K562 (cell line): ENCODE measurements around the gene CKM. TPM values are rescaled to one million over a fixed set of nuclear protein-coding genes. Genes with fewer than 3 reads are reported as not detected.

Experiments used
- ATAC-seq: fragments of 200-7000 bp; cut with Tn5 transposase; 3 replicates; pipeline ENCODE4 v1.9.1; 2020; ENCODE audit warnings: moderate library complexity
- BruUV-seq: library from RNA; stranded (reverse); fragments of 400-500 nt; replicated peaks from 2 replicates; lab custom pipeline; 2021; lab: Mats Ljungman, UMichigan
- CTCF ChIA-PET: fragments of 300-600 bp; formaldehyde crosslinking; extraction: SDS; loops from one replicate; lab custom pipeline; 2021; ENCODE audit warnings: low intra/inter-chr PET ratio; lab: Yijun Ruan, JAX
- POLR2A ChIA-PET: fragments of 300-600, 350-650 bp; sonication (Branson Sonifier 250); formaldehyde crosslinking; extraction: SDS; loops from one replicate; lab custom pipeline; 2021; ENCODE audit warnings: antibody characterized with exemption, inconsistent platforms; lab: Yijun Ruan, JAX
- DNase-seq, 4 experiments: peaks; one replicate each; pipeline versions ENCODE4 v3.0.0 to v3.0.0-alpha.2; 2011 to 2018; ENCODE audit warnings: low spot score in 3 of 4, mixed read lengths in 3 of 4; ENCODE audit errors: extremely low read depth in 1 of 4
- FAIRE-seq: peaks from 2 replicates; lab custom pipeline; 2011; peaks lifted over from hg19 to GRCh38; lab: Jason Lieb, UNC
- H2AFZ ChIP-seq: 2 replicates; pipeline ENCODE4 v1.6.0; 2011; ENCODE audit warnings: low read depth, low read length, control low read depth, inconsistent platforms
- H3K27ac ChIP-seq: fragments of 200-600 bp; 3 replicates; pipeline ENCODE4 v1.8.0; 2011; ENCODE audit warnings: low read depth, mild to moderate bottlenecking, control low read depth, inconsistent platforms, low read length, moderate library complexity, mixed read lengths; ENCODE audit errors: extremely low read depth
- H3K27me3 ChIP-seq, 2 experiments: fragments of 300-600 bp in 1 of 2; 2 replicates in 1 of 2; 3 replicates in 1 of 2; pipeline versions ENCODE4 v1.6.0 to v1.8.0; 2011; ENCODE audit warnings: inconsistent platforms in 2 of 2, low read length in 2 of 2, mild to moderate bottlenecking in 1 of 2, mixed read lengths in 1 of 2, moderate library complexity in 1 of 2; ENCODE audit not compliant: control insufficient read depth in 2 of 2, insufficient read depth in 2 of 2
- H3K36me3 ChIP-seq: fragments of 300-600 bp; 3 replicates; pipeline ENCODE4 v1.8.0; 2011; ENCODE audit warnings: mild to moderate bottlenecking, low read length, inconsistent platforms; ENCODE audit not compliant: control insufficient read depth, insufficient read depth
- H3K4me1 ChIP-seq, 2 experiments: fragments of 200-600 bp in 1 of 2; replicated peaks in 1 of 2; 2 replicates in 1 of 2; 3 replicates in 1 of 2; pipeline versions ENCODE4 v1.5.1 to v1.8.0; 2011; ENCODE audit warnings: inconsistent platforms in 2 of 2, low read length in 2 of 2, mild to moderate bottlenecking in 1 of 2, mixed read lengths in 1 of 2, moderate library complexity in 1 of 2; ENCODE audit not compliant: control insufficient read depth in 2 of 2, insufficient read depth in 2 of 2
- H3K4me2 ChIP-seq: 2 replicates; pipeline ENCODE4 v1.6.1; 2011; ENCODE audit warnings: low read length, control low read depth, inconsistent platforms, mixed read lengths; ENCODE audit not compliant: insufficient read depth
- H3K4me3 ChIP-seq: fragments of 200-600 bp; sonication (generic), shearing (Covaris generic); 2 replicates; pipeline ENCODE4 v1.5.1; 2016; ENCODE audit warnings: control low read depth, inconsistent platforms
- H3K79me2 ChIP-seq: fragments of 200-600 bp; 3 replicates; pipeline ENCODE4 v1.8.0; 2011; ENCODE audit warnings: low read length, inconsistent platforms; ENCODE audit not compliant: control insufficient read depth, insufficient read depth
- H3K9ac ChIP-seq, 2 experiments: 2 replicates each; pipeline versions ENCODE4 v1.6.0 to v1.6.1; 2011; ENCODE audit warnings: low read depth in 2 of 2, low read length in 2 of 2, control low read depth in 1 of 2, inconsistent platforms in 1 of 2, mild to moderate bottlenecking in 1 of 2, mixed read lengths in 1 of 2; ENCODE audit not compliant: insufficient read depth in 1 of 2
- H3K9me1 ChIP-seq: one replicate; pipeline ENCODE4 v1.6.0; 2011; ENCODE audit warnings: inconsistent platforms, mild to moderate bottlenecking, low read length, moderate library complexity; ENCODE audit not compliant: control insufficient read depth, insufficient read depth
- H3K9me3 ChIP-seq: replicated peaks from 2 replicates; pipeline ENCODE4 v1.5.1; 2011; ENCODE audit warnings: low read depth, low read length, inconsistent platforms; ENCODE audit not compliant: control insufficient read depth, insufficient read depth
- H4K20me1 ChIP-seq: replicated peaks from 2 replicates; pipeline ENCODE4 v1.6.1; 2011; ENCODE audit warnings: low read length, inconsistent platforms, mixed read lengths; ENCODE audit not compliant: control insufficient read depth, insufficient read depth
- ARID1B ChIP-seq: fragments of 450-650 bp; IDR thresholded peaks from 2 replicates; pipeline ENCODE4 v1.6.1; 2016; ENCODE audit warnings: antibody characterized with exemption, mild to moderate bottlenecking, inconsistent platforms
- CBX1 ChIP-seq: sonication (generic); IDR thresholded peaks from 2 replicates; pipeline ENCODE4 v1.6.1; 2016; ENCODE audit warnings: antibody characterized with exemption, low read depth, mild to moderate bottlenecking
- CHD4 ChIP-seq: fragments of 200-600 bp; sonication (generic); IDR thresholded peaks from 3 replicates; pipeline ENCODE4 v1.6.1; 2012; ENCODE audit warnings: low read depth, mild to moderate bottlenecking, mixed read lengths, low read length, inconsistent platforms; ENCODE audit not compliant: insufficient read depth, insufficient replicate concordance, poor library complexity, severe bottlenecking
- FIP1L1 ChIP-seq: fragments of 200-400 bp; formaldehyde crosslinking; IDR thresholded peaks from 2 replicates; pipeline ENCODE4 v1.6.1; 2018; ENCODE audit warnings: mild to moderate bottlenecking, low read depth, low read length; ENCODE audit not compliant: poor library complexity, severe bottlenecking
- KDM1A ChIP-seq, 2 experiments: fragments of 450-650 bp; IDR thresholded peaks; 2 replicates each; pipeline ENCODE4 v1.6.1; 2016; ENCODE audit warnings: mild to moderate bottlenecking in 2 of 2
- NR4A1 ChIP-seq, 2 experiments: fragments of 250-450 bp in 1 of 2; fragments of 450-650 bp in 1 of 2; sonication (Bioruptor Pico) in 1 of 2; IDR thresholded peaks; 2 replicates each; pipeline versions ENCODE4 v1.4.0 to v1.6.1; 2016 to 2020; ENCODE audit warnings: mild to moderate bottlenecking in 2 of 2, missing compliant biosample characterization in 1 of 2, missing genetic modification characterization in 1 of 2, moderate library complexity in 1 of 2
- ZNF431 ChIP-seq: sonication (generic); formaldehyde crosslinking; IDR thresholded peaks from 2 replicates; pipeline ENCODE4 v1.8.0; 2022; ENCODE audit warnings: mild to moderate bottlenecking, missing genetic modification reagents
- ZNF507 ChIP-seq: conservative IDR thresholded peaks from 2 replicates; pipeline ENCODE4 v1.6.1; 2017; ENCODE audit warnings: missing genetic modification characterization, missing compliant biosample characterization
- WGBS: fragments of 100-300 bp; shearing (Covaris generic); methylation state at CpG from one replicate; pipeline ENCODE4 v1.1.6; 2016; ENCODE audit warnings: low coverage, mixed read lengths; ENCODE audit not compliant: insufficient coverage; ENCODE audit errors: missing lambda C conversion rate; 5-methylcytosine and 5-hydroxymethylcytosine counted together
- in situ Hi-C: fragments of 300-500 bp; cut with MboI; formaldehyde crosslinking; loops from 4 replicates; pipeline ENCODE4 v1.15.0; 2018; ENCODE audit warnings: inconsistent platforms, mixed read lengths
- intact Hi-C: fragments of 100-400 bp; cut with micrococcal nuclease; formaldehyde crosslinking; loops from 2 replicates; pipeline ENCODE4 v1.14.2; 2022
- polyA plus RNA-seq, 8 experiments: library from polyadenylated mRNA; depleted of rRNA in 4 of 8; stranded (reverse) in 5 of 8; unstranded in 3 of 8; fragments of >200 nt; fragmentation: Nextera tagmentation in 2 of 8; fragmentation: Illumina TruSeq in 1 of 8; extraction: Ambion mirVana in 2 of 8; extraction: Trizol in 1 of 8; gene quantifications; 2 replicates each; pipeline versions ENCODE4 v1.2.1 to v1.2.3, GENCODE V29; 2011 to 2014; ENCODE audit warnings: inconsistent platforms in 1 of 8, missing spikeins in 1 of 8
- total RNA-seq, 7 experiments: library from RNA; depleted of rRNA in 6 of 7; stranded (reverse); fragments of >200 nt in 6 of 7; fragmentation: Illumina TruSeq in 2 of 7; extraction: Trizol in 2 of 7; gene quantifications; 2 replicates each; pipeline versions ENCODE4 v1.2.1 to v1.2.3, GENCODE V29; 2011 to 2021; ENCODE audit warnings: low replicate concordance in 1 of 7
- TF ChIP-seq, protein P1 (sequence below): fragments of 450-650 bp; IDR thresholded peaks from 2 replicates; pipeline ENCODE4 v1.6.1; 2017; ENCODE audit warnings: antibody characterized with exemption, mild to moderate bottlenecking
- TF ChIP-seq, protein P2 (sequence below): sonication (generic); formaldehyde crosslinking; IDR thresholded peaks from 2 replicates; pipeline ENCODE4 v1.8.1; 2023; ENCODE audit warnings: missing genetic modification reagents, mild to moderate bottlenecking, borderline replicate concordance

Gene CKM
- total and polyA plus RNA-seq, 9 of the 15 experiments (the other 6 are each of a cell fraction or from before 2014, with no cell fraction given), result 0.06 to 0.17 (median 0.09) TPM; not detected in 4

DNA sequence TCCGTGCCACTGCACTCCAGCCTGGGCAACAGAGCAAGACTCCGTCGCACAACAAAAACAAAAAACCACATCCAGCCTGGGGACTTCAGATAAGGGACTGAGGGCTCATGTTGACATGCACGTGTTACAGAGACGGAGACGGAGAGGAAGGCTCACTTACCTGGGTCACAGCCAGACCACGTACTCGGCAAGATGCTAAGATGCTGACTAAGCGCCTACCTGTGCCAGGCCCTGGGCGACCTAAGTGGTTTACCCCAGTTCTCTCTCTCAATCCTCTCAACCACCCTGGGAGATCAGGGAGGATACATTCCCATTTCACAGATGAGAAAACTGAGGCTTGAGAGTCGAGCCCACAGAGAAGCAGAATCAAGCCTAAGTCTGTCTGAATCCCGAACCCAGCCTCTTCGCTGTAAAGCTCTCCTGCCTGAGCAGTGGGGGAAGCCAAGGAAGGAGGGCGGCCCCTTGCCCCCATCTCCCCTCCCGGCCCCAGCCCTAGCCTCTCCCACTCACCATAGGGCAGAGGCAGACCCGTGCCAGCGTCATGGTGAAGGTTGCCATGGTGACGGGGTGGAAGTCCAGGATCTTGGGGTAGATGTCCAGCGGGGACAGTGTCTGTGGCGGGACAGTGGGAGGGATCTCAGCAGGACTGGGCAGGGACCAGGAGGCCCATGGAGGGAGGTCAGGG is 34.2 kb upstream of the CKM start (continued):
- TF ChIP-seq ZNF507 (tag) (0 out of 2 replicates have a peak, but pooled peaks have one; percentile 10), ZNF431 (peak; percentile 78), KDM1A (IDR thresholded peaks at IDR 0.05) (peak; percentile 79 to 90), CBX1 (peak; percentile 36; the same call in 1 of the 2 replicates), ARID1B (peak; percentile 67)
- TF ChIP-seq, protein P1, sequence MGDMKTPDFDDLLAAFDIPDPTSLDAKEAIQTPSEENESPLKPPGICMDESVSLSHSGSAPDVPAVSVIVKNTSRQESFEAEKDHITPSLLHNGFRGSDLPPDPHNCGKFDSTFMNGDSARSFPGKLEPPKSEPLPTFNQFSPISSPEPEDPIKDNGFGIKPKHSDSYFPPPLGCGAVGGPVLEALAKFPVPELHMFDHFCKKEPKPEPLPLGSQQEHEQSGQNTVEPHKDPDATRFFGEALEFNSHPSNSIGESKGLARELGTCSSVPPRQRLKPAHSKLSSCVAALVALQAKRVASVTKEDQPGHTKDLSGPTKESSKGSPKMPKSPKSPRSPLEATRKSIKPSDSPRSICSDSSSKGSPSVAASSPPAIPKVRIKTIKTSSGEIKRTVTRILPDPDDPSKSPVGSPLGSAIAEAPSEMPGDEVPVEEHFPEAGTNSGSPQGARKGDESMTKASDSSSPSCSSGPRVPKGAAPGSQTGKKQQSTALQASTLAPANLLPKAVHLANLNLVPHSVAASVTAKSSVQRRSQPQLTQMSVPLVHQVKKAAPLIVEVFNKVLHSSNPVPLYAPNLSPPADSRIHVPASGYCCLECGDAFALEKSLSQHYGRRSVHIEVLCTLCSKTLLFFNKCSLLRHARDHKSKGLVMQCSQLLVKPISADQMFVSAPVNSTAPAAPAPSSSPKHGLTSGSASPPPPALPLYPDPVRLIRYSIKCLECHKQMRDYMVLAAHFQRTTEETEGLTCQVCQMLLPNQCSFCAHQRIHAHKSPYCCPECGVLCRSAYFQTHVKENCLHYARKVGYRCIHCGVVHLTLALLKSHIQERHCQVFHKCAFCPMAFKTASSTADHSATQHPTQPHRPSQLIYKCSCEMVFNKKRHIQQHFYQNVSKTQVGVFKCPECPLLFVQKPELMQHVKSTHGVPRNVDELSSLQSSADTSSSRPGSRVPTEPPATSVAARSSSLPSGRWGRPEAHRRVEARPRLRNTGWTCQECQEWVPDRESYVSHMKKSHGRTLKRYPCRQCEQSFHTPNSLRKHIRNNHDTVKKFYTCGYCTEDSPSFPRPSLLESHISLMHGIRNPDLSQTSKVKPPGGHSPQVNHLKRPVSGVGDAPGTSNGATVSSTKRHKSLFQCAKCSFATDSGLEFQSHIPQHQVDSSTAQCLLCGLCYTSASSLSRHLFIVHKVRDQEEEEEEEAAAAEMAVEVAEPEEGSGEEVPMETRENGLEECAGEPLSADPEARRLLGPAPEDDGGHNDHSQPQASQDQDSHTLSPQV, result no peak

DNA sequence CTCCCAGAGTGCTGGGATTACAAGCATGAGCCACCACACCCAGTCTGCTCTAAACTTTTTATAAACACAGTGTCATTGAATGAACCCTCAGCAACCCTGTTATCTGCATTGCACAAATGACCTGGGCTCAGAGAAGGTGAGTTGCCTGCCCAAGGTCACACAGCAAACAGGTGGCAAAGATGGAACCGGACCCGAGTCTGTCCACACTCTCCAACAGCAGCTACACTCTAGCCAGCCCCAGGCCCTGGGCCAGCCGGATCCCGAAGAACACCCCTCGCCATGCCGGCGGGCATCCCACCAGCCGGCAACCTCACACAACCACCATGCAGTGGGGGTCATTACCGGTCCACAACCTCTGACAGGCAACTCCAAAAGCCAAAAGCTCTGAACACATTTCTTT is 33.2 kb upstream of the CKM start:
- in situ Hi-C loops, result no loop called here
- Histone ChIP-seq H3K79me2 (no peaks in the 10 kb centered on the region), H3K27me3 (no peaks in the 10 kb centered on the region), H3K9me3 (no peaks in the 10 kb centered on the region), H2AFZ (no peak overlapping the region), H3K36me3 (peaks cover 83% of the 10 kb centered on the region; the same call in 2 of the 3 replicates), H3K4me2 (no peak overlapping the region), H3K4me1 (peaks cover 0 to 31% of the 10 kb centered on the region in 2 experiments; a peak in 2 of 5 replicates), H3K27ac (no peak overlapping the region), H3K9ac (no peak overlapping the region), H3K4me3 (no peak overlapping the region), H4K20me1 (no peaks in the 10 kb centered on the region; the same call in 1 of the 2 replicates), H3K9me1 (no peaks in the 10 kb centered on the region)
- DNase-seq (no peak), ATAC-seq (no peak), FAIRE-seq (no peak)
- intact Hi-C loops, result no loop called here
- BruUV-seq, result no TSS peak
- ChIA-PET CTCF (interaction anchor here (0.5 kb wide), 1 partner anchor 108 kb away, joined by 3 read pairs; no protein-coding TSS in a partner anchor), POLR2A (interaction anchor here (0.6 kb wide), 1 partner anchor 93 kb away, joined by 3 read pairs; no protein-coding TSS in a partner anchor)
- WGBS, result 95% methylated on average over 9 of the region's 9 CpGs
- TF ChIP-seq FIP1L1, result no peak
- TF ChIP-seq, protein P2, sequence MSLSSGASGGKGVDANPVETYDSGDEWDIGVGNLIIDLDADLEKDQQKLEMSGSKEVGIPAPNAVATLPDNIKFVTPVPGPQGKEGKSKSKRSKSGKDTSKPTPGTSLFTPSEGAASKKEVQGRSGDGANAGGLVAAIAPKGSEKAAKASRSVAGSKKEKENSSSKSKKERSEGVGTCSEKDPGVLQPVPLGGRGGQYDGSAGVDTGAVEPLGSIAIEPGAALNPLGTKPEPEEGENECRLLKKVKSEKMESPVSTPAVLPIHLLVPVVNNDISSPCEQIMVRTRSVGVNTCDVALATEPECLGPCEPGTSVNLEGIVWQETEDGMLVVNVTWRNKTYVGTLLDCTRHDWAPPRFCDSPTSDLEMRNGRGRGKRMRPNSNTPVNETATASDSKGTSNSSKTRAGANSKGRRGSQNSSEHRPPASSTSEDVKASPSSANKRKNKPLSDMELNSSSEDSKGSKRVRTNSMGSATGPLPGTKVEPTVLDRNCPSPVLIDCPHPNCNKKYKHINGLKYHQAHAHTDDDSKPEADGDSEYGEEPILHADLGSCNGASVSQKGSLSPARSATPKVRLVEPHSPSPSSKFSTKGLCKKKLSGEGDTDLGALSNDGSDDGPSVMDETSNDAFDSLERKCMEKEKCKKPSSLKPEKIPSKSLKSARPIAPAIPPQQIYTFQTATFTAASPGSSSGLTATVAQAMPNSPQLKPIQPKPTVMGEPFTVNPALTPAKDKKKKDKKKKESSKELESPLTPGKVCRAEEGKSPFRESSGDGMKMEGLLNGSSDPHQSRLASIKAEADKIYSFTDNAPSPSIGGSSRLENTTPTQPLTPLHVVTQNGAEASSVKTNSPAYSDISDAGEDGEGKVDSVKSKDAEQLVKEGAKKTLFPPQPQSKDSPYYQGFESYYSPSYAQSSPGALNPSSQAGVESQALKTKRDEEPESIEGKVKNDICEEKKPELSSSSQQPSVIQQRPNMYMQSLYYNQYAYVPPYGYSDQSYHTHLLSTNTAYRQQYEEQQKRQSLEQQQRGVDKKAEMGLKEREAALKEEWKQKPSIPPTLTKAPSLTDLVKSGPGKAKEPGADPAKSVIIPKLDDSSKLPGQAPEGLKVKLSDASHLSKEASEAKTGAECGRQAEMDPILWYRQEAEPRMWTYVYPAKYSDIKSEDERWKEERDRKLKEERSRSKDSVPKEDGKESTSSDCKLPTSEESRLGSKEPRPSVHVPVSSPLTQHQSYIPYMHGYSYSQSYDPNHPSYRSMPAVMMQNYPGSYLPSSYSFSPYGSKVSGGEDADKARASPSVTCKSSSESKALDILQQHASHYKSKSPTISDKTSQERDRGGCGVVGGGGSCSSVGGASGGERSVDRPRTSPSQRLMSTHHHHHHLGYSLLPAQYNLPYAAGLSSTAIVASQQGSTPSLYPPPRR (CRISPR knock-in tag), result no peak
- TF ChIP-seq NR4A1 (CRISPR knock-in tag; IDR thresholded peaks at IDR 0.05), result no peak
- no peak for TF ChIP-seq NR4A1 (tag; IDR thresholded peaks at IDR 0.05)
- TF ChIP-seq KDM1A (IDR thresholded peaks at IDR 0.05), result peak; percentile 25 to 45; a peak in 2 of 4 replicates
- TF ChIP-seq CHD4, result peak; percentile 27
